ENCODE measurements around the gene NXPH3.

NXPH3 gene

GRCh38 chr17:49587366-49588073 is 11.8 kb downstream of the NXPH3 start:
- no peak for TF ChIP-seq CTCF (conservative IDR thresholded peaks at IDR 0.05; ENCODE audit: low read length)
- no peak for DNase-seq (ENCODE audit: low read depth)
- H3K4me3 ChIP-seq (ENCODE audit: low read length) = no peak overlapping the region

- no peak for DNase-seq (ENCODE audit: low read depth)
- no peak for TF ChIP-seq CTCF (conservative IDR thresholded peaks at IDR 0.05; ENCODE audit: low read length)
- no peak overlapping the region for H3K4me3 ChIP-seq (ENCODE audit: low read length)
Observed at GRCh38 chr17:49588312-49588711, 12.6 kb downstream of the NXPH3 start.

- no peak for TF ChIP-seq CTCF (conservative IDR thresholded peaks at IDR 0.05; ENCODE audit: low read length)
- peak; percentile 81 for DNase-seq (ENCODE audit: low read depth)
- no peak overlapping the region for H3K4me3 ChIP-seq (ENCODE audit: low read length)
Observed at GRCh38 chr17:49588726-49589576, 13.3 kb downstream of the NXPH3 start.

GRCh38 chr17:49589577-49589927 is 13.9 kb downstream of the NXPH3 start:
- no peak for DNase-seq (ENCODE audit: low read depth)
- no peak overlapping the region for H3K4me3 ChIP-seq (ENCODE audit: low read length)
- no peak for TF ChIP-seq CTCF (conservative IDR thresholded peaks at IDR 0.05; ENCODE audit: low read length)

- H3K4me3 ChIP-seq (ENCODE audit: low read length) = no peak overlapping the region
- no peak for DNase-seq (ENCODE audit: low read depth)
- no peak for TF ChIP-seq CTCF (conservative IDR thresholded peaks at IDR 0.05; ENCODE audit: low read length)
Observed at GRCh38 chr17:49590874-49591273, 15.2 kb downstream of the NXPH3 start.

GRCh38 chr17:49592263-49592662 is 16.6 kb downstream of the NXPH3 start:
- H3K4me3 ChIP-seq (ENCODE audit: low read length) = no peak overlapping the region
- no peak for TF ChIP-seq CTCF (conservative IDR thresholded peaks at IDR 0.05; ENCODE audit: low read length)
- DNase-seq (ENCODE audit: low read depth) = no peak

GRCh38 chr17:49595328-49595727 is 19.7 kb downstream of the NXPH3 start:
- TF ChIP-seq CTCF (conservative IDR thresholded peaks at IDR 0.05; ENCODE audit: low read length) = no peak
- no peak for DNase-seq (ENCODE audit: low read depth)
- H3K4me3 ChIP-seq (ENCODE audit: low read length) = no peak overlapping the region

All from AG10803 (cell line).